Ramos (cell line): ENCODE results near the gene ZNF394.

Experiments
- in situ Hi-C: fragments of 300-500 bp; cut with MboI; formaldehyde crosslinking; loops from one replicate; pipeline ENCODE4 v1.14.3; 2022; ENCODE audit warnings: low sequenced_read_pairs; ENCODE audit not compliant: unreplicated experiment

The ZNF394 gene

DNA sequence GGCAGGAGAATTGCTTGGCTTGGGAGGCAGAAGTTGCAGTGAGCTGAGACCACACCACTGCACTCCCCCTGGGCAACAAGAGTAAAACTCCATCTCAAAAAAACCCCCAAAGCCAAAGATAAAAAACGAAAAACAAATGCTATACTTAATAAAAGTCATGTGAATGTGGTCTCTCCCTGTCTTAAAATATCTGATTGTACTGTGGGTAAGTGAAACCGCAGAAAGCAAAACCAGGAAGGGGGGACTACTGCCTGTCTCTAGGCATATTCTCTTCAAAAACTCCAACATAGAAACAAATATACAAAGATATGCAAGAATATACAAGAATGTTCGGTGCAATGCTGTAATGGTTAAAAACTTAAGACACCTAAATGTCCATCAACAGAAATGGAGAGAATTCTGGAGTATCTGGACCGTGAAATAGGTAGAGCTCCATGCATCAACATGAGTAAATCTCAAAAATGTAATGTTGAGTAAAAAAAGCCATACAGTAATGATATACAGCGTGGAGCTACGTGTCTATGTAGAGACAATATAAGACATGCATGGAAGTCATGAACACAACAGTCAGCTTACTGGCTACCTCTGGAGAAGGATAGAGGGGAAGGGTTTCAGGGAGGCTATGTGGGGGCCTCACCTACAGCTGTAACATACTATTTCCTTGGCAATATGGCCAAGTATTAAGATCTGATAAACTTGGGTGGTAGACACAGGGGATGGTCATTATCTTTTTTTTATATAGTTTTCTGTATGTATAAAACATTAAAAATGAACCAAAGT lies 2.1 kb downstream of the ZNF394 start:
- in situ Hi-C loops, result no loop called here

DNA sequence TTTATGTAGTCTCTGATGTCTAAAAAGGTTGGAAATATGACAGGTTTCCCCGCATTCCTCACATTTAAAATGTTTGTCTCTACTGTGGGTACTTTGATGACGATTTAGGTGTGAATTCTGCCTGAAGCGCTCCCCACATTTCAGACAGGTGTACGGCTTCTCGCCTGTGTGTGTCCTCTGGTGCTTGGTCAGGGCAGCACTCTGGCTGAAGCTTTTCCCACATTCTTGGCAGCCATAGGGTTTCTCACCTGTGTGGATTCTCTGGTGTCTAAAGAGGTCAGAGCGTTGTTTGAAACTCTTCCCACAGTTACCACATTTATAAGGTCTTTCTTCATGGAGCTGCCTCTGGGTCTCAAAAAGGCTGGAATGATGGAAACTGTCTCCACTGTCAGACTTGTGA lies 6.3 kb downstream of the ZNF394 start:
- in situ Hi-C loops, result no loop called here

DNA sequence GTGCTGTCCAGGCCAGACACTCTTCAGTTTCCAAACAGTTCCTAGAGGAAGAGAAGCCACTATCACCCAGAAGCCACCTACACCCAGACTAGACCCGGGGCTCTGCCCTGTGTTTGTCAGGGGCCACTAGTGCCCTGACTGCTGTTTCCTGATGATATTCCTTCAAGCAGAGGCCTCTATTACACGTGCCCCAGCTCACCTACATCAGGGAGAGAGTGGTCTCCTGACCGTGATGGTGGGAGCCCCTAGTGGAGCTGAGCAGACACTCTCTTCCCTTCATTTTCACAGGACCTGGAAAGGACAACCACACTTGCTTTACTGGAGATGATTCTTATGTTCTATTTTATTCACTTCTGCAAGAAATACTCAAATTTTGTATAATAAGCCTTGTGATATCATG lies 9.2 kb downstream of the ZNF394 start:
- in situ Hi-C loops, result no loop called here

DNA sequence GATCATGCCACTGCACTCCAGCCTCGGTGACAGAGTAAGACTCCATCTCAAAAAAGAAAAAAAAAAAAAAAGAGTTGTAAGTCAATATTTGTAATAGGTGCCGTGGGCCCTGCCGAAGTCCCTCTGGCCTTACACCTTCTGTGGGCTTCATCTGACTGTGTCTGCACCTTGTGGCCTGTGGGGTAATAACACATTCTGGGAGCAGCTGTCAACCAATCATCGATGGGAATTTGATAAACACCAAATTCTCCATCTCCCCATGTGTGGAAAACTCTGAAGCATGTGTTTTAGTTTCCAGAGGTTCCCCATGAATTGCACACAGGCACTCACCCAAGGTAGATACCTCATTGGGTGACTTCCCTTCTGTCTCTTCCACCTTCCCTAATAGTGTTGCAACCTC lies 10.8 kb downstream of the ZNF394 start:
- in situ Hi-C loops, result no loop called here

DNA sequence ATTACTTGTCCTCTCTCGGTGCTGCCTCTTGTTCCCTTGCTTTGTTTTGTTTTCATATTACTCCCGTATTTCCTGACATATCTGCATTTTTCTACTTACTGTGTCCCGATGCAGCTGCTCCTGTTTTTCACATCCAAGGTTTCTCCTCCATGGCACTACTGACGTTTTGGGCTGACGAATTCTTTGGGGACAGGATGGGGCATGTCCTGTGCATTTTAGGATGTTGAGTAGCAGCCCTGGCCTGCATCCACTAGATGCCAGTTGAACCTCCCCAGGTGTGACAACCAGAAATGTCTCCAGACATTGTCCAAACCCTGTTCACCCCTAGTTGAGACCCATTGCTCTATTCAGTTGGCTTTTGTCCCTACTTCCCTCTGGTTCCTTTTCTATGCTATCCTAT lies 15.0 kb downstream of the ZNF394 start:
- in situ Hi-C loops, result no loop called here

DNA sequence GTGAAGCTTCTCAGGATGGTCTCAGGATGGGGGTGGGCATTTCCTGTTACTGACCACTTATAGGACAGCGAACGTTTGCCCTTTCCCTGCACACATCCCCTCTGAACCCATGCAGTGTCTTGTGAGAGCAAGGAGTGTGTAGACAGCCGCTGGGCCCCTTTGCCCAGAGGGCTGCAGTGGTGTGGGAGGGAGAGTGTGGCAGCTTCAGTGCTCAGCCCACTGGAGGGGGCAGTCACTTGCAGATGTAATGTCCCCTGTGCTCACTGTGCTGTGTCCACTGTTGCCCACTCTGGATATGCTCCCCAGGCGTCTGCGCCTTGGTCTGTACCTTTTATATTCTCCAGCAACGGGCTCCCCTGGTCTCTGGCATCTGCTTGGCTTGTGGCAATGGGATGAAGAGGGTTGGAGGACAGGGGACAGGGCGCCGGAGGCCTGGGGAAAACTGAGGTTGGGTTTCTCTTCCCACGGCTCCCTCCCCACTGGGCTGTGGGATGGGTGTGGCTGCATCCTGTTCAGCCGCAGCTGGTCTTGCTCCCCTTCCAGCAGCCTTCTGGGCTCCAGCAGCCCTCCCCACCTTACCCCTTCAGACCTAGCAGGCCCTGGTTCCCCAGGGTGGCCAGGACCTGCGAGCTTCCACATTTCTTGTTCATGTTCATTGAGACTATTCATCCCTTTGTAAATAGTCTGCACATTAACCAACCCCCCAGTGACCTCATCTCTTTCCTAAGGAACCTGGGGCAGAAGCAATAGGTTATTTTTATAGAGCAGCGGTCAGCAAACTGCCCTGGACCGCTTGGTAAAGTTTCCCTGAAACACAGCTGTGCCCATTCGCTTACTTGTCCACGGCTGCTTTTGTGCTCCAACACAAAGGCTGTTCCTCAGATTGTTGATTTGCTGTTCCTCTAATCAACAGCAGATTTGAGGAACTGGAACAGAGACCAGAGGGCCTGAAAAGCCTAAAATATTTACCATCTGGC lies 21.3 kb downstream of the ZNF394 start:
- in situ Hi-C loops, result no loop called here

DNA sequence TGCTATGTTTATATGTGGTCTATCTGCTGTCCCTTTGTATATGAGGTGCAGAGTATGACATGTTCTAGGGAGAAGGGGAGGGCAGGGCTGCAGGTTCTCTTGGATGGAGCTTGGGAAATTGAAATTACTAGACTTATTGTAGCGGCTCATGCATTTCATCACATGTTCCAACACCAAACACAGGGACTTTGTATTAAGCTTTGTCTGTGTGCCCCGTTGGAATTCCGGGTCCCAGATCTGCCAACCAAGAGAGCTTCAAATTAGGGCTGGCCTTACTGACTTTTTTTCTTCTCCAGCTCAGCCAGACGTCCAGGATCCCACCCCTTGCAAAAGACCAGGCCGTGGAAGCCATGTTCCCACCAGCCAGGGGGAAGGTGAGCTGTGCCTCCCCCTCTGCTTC lies 24.0 kb downstream of the ZNF394 start:
- in situ Hi-C loops, result no loop called here

DNA sequence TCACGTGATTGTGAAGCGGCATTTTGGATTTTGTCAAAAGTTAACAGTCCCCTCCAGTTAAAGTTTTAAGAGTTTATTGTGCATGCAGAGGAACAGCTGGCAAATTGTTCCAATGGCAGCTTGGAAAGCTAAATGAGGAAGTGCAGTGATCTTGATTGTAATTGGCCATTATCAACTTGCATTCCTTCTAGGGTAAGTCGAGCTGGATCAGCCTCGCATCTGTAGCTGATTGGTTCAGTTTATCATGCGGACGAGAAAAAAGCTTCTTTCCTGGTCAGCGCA lies 26.8 kb downstream of the ZNF394 start:
- in situ Hi-C loops, result no loop called here

DNA sequence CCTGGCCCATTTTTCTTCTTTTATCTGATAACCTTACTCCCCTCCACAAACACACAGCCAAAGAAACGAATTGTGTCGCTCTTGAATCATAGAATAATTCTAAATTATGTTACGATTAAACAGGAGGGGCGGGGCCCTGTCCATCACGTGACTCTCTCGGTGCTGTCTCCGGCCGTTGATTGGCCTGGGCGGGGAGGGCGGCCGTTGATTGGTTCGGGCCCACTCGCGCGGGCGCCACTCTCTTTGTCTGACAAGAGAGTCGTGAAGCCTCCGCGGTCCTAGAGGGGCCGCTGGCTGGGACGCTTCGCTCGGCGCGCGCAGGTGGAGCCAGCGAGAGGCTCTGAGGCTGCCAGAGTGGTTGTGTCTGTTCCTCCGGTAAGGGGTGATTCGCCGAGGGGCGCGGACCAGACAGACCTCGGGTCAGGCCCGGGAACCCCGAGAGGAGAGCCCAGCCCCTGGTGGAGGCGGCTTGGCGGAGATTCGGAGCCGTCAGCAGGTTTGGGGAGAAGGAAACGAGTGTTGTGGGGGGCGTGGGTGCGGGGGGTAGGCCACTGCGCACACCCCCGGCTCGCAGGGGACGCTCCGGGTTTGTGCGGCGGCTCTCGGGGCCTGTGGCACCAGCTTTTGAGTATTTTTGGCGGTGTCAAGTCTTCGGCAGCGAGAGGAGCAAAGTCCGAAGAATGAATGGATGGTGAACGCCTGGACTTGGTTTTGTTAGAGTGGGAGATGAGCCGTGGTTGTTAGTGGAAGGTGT lies 27.3 kb downstream of the ZNF394 start, which contains the start of gene ZNF789:
ZNF789 (plus strand) TSS at position 330 of the 754 bp plus-strand sequence. CDS start 3,567 bp downstream, outside the sequence.
- in situ Hi-C loops, result no loop called here

DNA sequence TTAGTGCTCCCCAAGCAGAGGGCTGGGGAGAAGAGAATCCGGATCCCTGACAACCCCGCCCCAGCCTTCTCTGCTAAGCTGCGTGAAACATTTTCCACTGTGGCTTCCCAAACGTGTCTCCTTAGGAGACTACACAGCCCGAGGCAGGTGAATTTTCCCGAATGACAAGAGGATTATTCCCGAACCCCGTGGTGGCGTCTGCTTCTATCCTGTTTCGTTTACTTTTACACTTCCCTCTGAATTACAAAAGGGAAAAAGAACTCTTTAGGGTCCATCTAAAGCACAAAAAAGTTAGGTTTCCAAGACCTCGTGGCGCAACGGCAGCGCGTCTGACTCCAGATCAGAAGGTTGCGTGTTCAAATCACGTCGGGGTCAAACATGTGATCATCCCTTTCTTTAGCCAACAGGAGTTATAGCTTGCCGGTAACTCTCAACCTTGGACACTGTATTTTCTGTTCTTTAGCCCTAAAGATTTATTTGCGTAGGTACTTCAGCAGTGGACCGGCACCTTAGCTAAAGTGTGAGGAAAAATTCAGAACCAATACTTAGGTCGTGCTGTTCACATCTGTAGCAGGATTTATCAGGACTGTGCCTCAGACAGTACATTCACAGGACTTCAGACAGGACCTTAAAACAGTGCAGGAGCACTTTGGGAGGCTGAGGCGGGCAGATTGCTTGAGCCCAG lies 30.6 kb downstream of the ZNF394 start:
- in situ Hi-C loops, result no loop called here

DNA sequence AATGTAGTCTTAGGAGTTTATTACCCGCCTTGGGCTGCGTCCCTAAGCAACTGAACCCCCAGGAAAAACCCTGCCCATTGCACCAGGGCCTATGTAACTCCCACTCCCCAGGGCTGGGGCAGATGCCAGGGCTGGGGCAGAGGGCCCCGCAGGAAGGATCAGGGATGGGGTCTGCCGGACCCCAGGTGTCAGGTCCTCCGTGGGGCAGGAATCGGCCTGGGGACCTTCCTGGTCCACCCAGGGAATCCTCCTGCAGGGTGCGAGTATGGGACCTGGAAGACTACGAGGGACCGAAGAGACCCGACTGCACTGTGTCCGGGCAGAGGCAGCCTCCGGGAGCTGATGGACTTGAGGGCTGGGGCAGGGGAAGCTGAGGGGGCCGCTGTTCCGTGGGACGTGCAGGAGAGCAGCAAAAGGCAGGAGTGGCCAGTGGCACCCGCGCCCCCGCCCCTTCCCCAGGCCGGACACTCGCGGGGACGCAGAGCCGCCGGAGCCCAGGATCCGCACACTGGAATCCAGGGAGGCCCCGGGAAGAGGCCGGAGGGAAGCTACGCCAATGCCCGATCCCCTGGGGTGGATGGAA lies 31.7 kb downstream of the ZNF394 start:
- in situ Hi-C loops, result no loop called here

DNA sequence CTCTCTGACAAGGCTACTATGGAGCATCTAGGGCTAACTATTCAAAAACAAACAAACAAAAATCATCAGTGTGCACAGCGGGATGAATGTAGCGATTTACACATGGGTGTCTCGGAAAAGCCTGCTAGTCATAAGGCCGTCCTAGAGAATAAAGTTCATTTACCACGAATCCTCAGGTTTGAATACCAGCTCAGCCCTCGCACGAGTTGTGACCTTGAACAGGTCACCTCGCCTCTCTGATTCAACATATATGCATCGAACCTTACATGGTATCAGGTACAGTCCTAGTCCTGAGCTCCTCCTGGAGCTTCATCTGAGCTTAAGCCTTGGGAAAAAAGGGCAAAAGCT lies 34.7 kb downstream of the ZNF394 start:
- in situ Hi-C loops, result no loop called here

DNA sequence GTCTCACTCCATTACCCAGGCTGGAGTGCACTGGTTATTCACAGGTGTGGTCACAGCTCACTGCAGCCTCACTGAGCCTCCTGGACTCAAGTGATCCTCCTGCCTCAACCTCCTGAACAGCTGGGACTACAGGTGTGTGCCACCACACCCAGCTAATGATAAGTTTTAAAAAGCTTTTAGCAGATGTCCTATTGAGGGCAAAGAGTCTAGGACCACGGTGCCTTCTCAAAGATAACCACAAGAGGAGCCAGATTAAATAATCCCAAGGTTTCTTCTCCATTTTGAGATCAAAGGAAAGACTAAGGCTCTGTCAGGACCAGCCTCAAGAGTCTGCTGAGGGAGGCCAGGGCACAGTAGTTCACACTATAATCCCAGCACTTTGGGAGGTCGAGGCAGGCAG lies 38.9 kb downstream of the ZNF394 start:
- in situ Hi-C loops, result no loop called here

DNA sequence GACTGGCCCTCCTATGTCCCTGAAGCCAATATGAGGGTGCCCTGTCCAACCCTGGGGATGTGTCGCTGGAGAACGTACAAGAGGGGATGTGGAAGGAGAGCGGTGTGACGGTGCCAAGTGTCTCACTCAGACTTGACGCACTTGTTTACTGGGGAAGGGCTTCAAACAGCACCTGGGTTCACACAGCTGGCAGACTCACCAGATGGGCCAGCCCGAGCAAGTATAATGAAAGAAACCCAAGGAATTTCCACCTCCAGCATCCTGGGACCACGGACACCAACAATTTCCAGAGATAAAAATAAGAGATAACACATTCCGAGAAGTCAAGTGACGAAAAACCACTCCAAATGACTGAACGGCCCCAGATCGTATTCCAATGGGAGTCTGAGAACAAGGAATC lies 39.4 kb downstream of the ZNF394 start:
- in situ Hi-C loops, result no loop called here

DNA sequence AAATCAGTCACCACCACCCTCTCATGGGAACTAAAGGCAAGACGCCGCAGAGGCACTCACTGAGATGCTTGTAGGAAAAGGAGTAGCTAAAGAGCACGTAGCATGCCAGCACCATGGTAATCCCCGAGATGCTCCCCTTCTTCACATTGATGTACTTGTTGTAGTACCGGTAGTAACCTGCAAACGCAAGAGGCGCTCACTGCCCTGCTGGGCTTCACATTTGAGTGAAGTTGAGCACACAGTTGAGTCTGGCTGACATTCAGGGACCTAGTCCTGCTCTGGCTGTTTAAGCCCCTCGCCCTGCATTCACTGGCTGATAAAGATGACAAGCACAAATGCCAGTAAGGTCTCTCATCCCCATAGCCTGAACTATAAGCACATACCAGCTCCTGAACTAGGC lies 41.0 kb downstream of the ZNF394 start:
- in situ Hi-C loops, result no loop called here

DNA sequence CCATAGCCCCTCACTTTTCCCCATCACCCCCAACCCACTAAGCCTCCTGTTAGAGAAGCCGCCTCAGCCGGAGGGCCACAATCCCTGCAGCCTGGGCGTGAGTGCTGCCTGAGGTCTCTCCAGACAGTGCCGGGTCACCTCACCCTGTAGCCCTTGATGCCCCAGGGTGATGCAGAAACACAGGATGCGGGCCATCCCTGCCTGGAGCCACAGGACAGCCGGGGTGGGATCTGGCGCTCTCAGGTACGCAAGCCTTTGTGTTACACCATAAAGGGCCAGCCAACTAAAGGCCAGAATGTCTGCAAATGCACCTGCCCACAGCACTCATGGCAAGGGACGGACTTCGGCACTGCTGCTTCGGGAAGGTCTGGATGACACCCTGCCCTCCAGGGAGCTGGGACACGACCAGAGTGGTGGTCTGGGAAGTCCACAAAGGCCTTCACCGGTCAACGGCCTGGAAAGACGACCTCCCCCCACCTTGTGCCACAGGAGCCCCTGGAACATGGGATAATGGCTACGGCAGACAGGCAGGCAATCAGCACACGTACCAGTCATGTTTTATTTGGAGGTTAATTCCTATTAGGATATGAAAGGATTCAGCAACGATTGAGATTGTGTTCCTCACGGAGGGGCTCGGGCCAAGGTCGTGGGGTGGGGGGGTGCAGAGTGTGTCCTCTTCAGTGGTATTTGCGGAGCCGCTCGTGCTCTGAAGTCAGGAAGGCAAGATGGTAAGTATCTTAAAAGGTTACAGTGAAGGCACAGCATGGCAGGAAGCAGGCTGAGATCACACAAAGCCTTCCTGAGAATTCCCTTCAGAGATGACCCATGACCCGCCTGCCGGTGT lies 42.2 kb downstream of the ZNF394 start:
- in situ Hi-C loops, result no loop called here

DNA sequence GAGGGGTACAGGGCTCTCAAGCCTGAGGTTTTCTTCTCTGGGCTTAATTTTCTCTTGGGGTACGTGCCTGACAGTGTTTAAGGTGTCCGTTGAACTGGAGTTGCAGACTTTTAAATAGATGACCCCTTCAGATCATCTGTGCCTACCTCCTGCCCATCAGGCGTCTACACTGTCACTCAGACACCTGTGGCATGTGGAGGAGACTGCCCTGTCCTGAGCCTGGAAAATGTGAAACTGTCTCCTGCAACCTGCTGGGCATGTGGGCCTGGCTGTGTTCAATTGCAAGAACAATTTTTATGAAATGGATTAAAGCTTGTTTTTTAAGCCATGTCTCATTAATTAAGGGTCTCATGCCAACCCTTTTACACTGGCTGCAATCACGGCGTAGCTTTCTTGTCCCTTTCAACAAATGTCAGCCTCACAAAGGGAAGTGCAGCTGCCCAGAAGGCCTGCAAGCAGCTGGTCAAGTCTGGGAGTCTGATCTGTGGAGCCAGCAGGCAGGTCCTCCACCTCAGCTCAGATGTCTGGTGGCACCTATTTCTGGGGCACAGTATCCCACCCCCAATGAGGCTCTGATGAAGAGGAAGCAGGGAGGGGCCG lies 42.9 kb downstream of the ZNF394 start:
- in situ Hi-C loops, result no loop called here

DNA sequence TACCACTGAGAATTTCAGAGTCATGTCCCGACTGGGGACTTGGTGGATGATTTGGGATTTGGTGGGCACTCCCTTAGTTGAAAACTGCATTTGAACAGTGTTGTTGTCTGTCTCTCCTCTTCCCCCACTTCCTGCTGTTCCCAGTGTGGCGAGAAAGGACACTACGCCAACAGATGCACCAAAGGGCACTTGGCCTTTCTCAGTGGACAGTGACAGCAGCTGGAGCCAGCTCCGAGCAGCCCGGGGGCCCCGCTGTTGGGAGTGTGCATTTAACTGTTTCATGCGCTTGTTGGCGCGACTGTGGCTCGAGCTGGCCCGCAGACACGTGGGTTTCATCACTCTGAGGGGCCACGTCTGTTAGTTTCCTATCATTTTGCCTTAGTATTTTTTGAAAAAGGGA lies 43.8 kb downstream of the ZNF394 start:
- in situ Hi-C loops, result no loop called here

DNA sequence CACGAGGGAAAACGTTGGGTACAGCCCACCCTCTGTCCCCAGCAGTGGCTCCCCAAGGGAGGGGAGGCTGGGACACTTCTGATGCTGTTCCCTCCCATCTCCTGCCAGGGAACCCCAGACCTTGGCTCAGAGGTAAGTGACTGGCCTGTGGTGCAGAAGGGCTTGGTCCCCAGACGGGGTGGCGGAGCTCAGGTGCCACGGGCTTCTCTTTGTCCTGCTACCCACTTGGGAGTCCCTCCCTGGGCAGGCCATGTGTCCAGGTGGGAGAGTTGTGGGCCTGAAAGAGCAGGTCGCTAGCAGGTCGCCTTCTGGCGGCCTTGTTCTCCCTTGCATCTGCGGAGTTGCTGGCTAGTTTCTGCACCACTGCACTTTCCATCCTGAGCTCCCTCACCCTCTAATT lies 44.2 kb downstream of the ZNF394 start:
- in situ Hi-C loops, result no loop called here
